OCI-LY1 (cell line): ENCODE data around the gene RXFP4.
A peak's percentile ranks its signal among the peaks of the same experiment; 100 is the strongest.

Experiments
- H2AFZ ChIP-seq: fragments of 200-600 bp; sonication (generic), shearing (Covaris generic); 2 replicates; pipeline ENCODE4 v1.6.0; 2014; ENCODE audit warnings: antibody characterized with exemption, mild to moderate bottlenecking, low read length
- H3F3A ChIP-seq: fragments of 200-600 bp; sonication (generic), shearing (Covaris generic); 2 replicates; pipeline ENCODE4 v1.6.0; 2014; ENCODE audit warnings: mild to moderate bottlenecking, antibody characterized with exemption, low read length, moderate library complexity; ENCODE audit not compliant: insufficient read depth
- H3K27ac ChIP-seq: fragments of 200-600 bp; sonication (generic); 2 replicates; pipeline ENCODE4 v1.5.1; 2014; ENCODE audit warnings: low read length, mixed run types, mild to moderate bottlenecking, low read depth; ENCODE audit not compliant: poor library complexity, severe bottlenecking
- H3K27me3 ChIP-seq: fragments of 200-600 bp; sonication (generic); 2 replicates; pipeline ENCODE4 v1.6.0; 2014; ENCODE audit warnings: antibody characterized with exemption, mild to moderate bottlenecking, low read length, moderate library complexity; ENCODE audit not compliant: insufficient read depth
- H3K36me3 ChIP-seq: fragments of 200-600 bp; sonication (generic); 2 replicates; pipeline ENCODE4 v1.6.1; 2014; ENCODE audit warnings: mild to moderate bottlenecking, antibody characterized with exemption, low read length, moderate library complexity, mixed read lengths; ENCODE audit not compliant: insufficient read depth
- H3K4me1 ChIP-seq: fragments of 200-600 bp; sonication (generic); 2 replicates; pipeline ENCODE4 v1.5.1; 2014; ENCODE audit warnings: mild to moderate bottlenecking, low read length, moderate library complexity; ENCODE audit not compliant: insufficient read depth, severe bottlenecking
- H3K4me2 ChIP-seq: fragments of 200-600 bp; sonication (generic), shearing (Covaris generic); 2 replicates; pipeline ENCODE4 v1.6.1; 2014; ENCODE audit warnings: low read length
- H3K4me3 ChIP-seq: fragments of 200-600 bp; sonication (generic); 2 replicates; pipeline ENCODE4 v1.5.1; 2014; ENCODE audit warnings: low read length, low read depth, mild to moderate bottlenecking, mixed read lengths; ENCODE audit not compliant: poor library complexity, severe bottlenecking
- H3K79me2 ChIP-seq: fragments of 200-600 bp; shearing (Covaris generic); 2 replicates; pipeline ENCODE4 v1.6.1; 2016; ENCODE audit warnings: mixed run types, low read length, mixed read lengths; ENCODE audit not compliant: insufficient read depth
- H3K9ac ChIP-seq: fragments of 200-600 bp; sonication (generic), shearing (Covaris generic); 2 replicates; pipeline ENCODE4 v1.6.1; 2014; ENCODE audit warnings: mild to moderate bottlenecking, low read length, mixed read lengths
- H3K9me2 ChIP-seq: fragments of 200-600 bp; sonication (generic), shearing (Covaris generic); 2 replicates; pipeline ENCODE4 v1.6.1; 2014; ENCODE audit warnings: low read depth, mild to moderate bottlenecking, low read length, mixed read lengths
- H3K9me3 ChIP-seq: fragments of 200-600 bp; shearing (Covaris generic); 2 replicates; pipeline ENCODE4 v1.6.1; 2014; ENCODE audit warnings: low read length, mixed read lengths
- H4K20me1 ChIP-seq: fragments of 200-600 bp; sonication (generic), shearing (Covaris generic); 2 replicates; pipeline ENCODE4 v1.6.0; 2016; ENCODE audit warnings: mild to moderate bottlenecking, low read length; ENCODE audit not compliant: insufficient read depth
- CTCF ChIP-seq: fragments of 200-600 bp; sonication (generic), shearing (Covaris generic); IDR thresholded peaks from 2 replicates; pipeline ENCODE4 v1.5.1; 2017; ENCODE audit warnings: mild to moderate bottlenecking, antibody characterized with exemption, low read length, moderate library complexity, mixed read lengths
- EZH2 ChIP-seq: fragments of 200-600 bp; sonication (generic), shearing (Covaris generic); IDR thresholded peaks from 2 replicates; pipeline ENCODE4 v1.8.0; 2017; ENCODE audit warnings: borderline replicate concordance, mixed run types, mild to moderate bottlenecking, antibody characterized with exemption, low read length, moderate library complexity, mixed read lengths

The RXFP4 gene

GRCh38 chr1:155962599-155963211, 21.3 kb downstream of the RXFP4 start:
- no peaks in the 10 kb centered on the region for H3F3A ChIP-seq
- peaks cover 93% of the 10 kb centered on the region for H3K36me3 ChIP-seq

GRCh38 chr1:155964193-155964592, 22.8 kb downstream of the RXFP4 start:
- H3K36me3 ChIP-seq = peaks cover 95% of the 10 kb centered on the region
- no peaks in the 10 kb centered on the region for H3K9me3 ChIP-seq
- H3K79me2 ChIP-seq = peaks cover 6% of the 10 kb centered on the region; the same call in 1 of the 2 replicates
- no peaks in the 10 kb centered on the region for H4K20me1 ChIP-seq
- peaks cover 39% of the 10 kb centered on the region for H3K4me1 ChIP-seq
- TF ChIP-seq CTCF = no peak
- no peak for TF ChIP-seq EZH2
- no peaks in the 10 kb centered on the region for H3K27me3 ChIP-seq
- no peak overlapping the region for H3K4me2 ChIP-seq
- H3K9me2 ChIP-seq = no peaks in the 10 kb centered on the region
- no peak overlapping the region for H3K4me3 ChIP-seq
- no peaks in the 10 kb centered on the region for H3F3A ChIP-seq
- H3K27ac ChIP-seq = no peak overlapping the region
- H2AFZ ChIP-seq = no peak overlapping the region
- H3K9ac ChIP-seq = no peak overlapping the region

More at GRCh38 chr1:155962599-155963211, 21.3 kb downstream of the RXFP4 start:
- Histone ChIP-seq H3K4me2 (no peak overlapping the region), H3K27ac (no peak overlapping the region), H3K4me3 (no peak overlapping the region), H4K20me1 (no peaks in the 10 kb centered on the region), H3K9me3 (no peaks in the 10 kb centered on the region), H3K9ac (no peak overlapping the region), H2AFZ (no peak overlapping the region), H3K79me2 (no peaks in the 10 kb centered on the region), H3K9me2 (no peaks in the 10 kb centered on the region), H3K27me3 (no peaks in the 10 kb centered on the region), H3K4me1 (peaks cover 45% of the 10 kb centered on the region)
- TF ChIP-seq CTCF (no peak), EZH2 (no peak)

- Histone ChIP-seq H3F3A (no peaks in the 10 kb centered on the region), H3K4me2 (no peak overlapping the region), H3K9me3 (no peaks in the 10 kb centered on the region), H4K20me1 (no peaks in the 10 kb centered on the region), H3K36me3 (peaks cover 88% of the 10 kb centered on the region), H3K79me2 (peaks cover 24% of the 10 kb centered on the region), H3K4me3 (no peak overlapping the region), H3K9me2 (no peaks in the 10 kb centered on the region), H3K27me3 (no peaks in the 10 kb centered on the region), H3K27ac (no peak overlapping the region), H3K9ac (no peak overlapping the region), H3K4me1 (peaks cover 35% of the 10 kb centered on the region), H2AFZ (no peak overlapping the region)
- TF ChIP-seq CTCF = peak; percentile 36; the same call in 1 of the 2 replicates
- TF ChIP-seq EZH2 = no peak
These were observed 24.7 kb downstream of the RXFP4 start for GRCh38 chr1:155966135-155966534.
